BE2C (cell line): ENCODE results near the gene COL12A1.

Experiments used
- DNase-seq: peaks from one replicate; pipeline ENCODE4 v3.0.0-alpha.2; 2020
- H3K27me3 ChIP-seq: fragments of 250-450 bp; sonication (Bioruptor Pico); 2 replicates; pipeline ENCODE4 v1.5.1; 2020; ENCODE audit warnings: mild to moderate bottlenecking
- H3K36me3 ChIP-seq: fragments of 250-450 bp; sonication (Bioruptor Pico); 2 replicates; pipeline ENCODE4 v1.5.1; 2020; ENCODE audit warnings: mild to moderate bottlenecking
- H3K4me1 ChIP-seq: fragments of 250-450 bp; sonication (Bioruptor Pico); 2 replicates; pipeline ENCODE4 v1.5.1; 2020
- H3K4me3 ChIP-seq: 2 replicates; pipeline ENCODE4 v1.5.1; 2011; ENCODE audit warnings: low read depth, low read length
- H3K9me3 ChIP-seq: fragments of 250-450 bp; sonication (Bioruptor Pico); 2 replicates; pipeline ENCODE4 v1.5.1; 2020
- CTCF ChIP-seq: IDR thresholded peaks from 2 replicates; pipeline ENCODE4 v1.5.1; 2012; ENCODE audit warnings: mild to moderate bottlenecking, low read depth, low read length

Gene COL12A1

GRCh38 chr6:75230484-75231325, 24.9 kb upstream of the COL12A1 start:
- Histone ChIP-seq H3K36me3 (no peaks in the 10 kb centered on the region), H3K27me3 (no peaks in the 10 kb centered on the region), H3K4me1 (no peaks in the 10 kb centered on the region), H3K9me3 (no peaks in the 10 kb centered on the region), H3K4me3 (no peak overlapping the region)
- peak; percentile 83 for TF ChIP-seq CTCF
- peak; percentile 35 for DNase-seq

GRCh38 chr6:75224303-75224926, 18.6 kb upstream of the COL12A1 start:
- no peak for DNase-seq
- no peaks in the 10 kb centered on the region for H3K4me1 ChIP-seq
- no peaks in the 10 kb centered on the region for H3K9me3 ChIP-seq
- H3K36me3 ChIP-seq = no peaks in the 10 kb centered on the region
- H3K27me3 ChIP-seq = no peaks in the 10 kb centered on the region
- TF ChIP-seq CTCF = no peak
- H3K4me3 ChIP-seq = no peak overlapping the region

GRCh38 chr6:75223428-75223827, 17.6 kb upstream of the COL12A1 start:
- Histone ChIP-seq H3K4me1 (no peaks in the 10 kb centered on the region), H3K27me3 (no peaks in the 10 kb centered on the region), H3K36me3 (no peaks in the 10 kb centered on the region), H3K4me3 (no peak overlapping the region), H3K9me3 (no peaks in the 10 kb centered on the region)
- no peak for TF ChIP-seq CTCF
- DNase-seq = no peak

- no peaks in the 10 kb centered on the region for H3K4me1 ChIP-seq
- no peak for TF ChIP-seq CTCF
- no peaks in the 10 kb centered on the region for H3K27me3 ChIP-seq
- no peaks in the 10 kb centered on the region for H3K36me3 ChIP-seq
- DNase-seq = no peak
- H3K4me3 ChIP-seq = no peak overlapping the region
- H3K9me3 ChIP-seq = no peaks in the 10 kb centered on the region
These were observed 16.4 kb upstream of the COL12A1 start for GRCh38 chr6:75222261-75222660.

GRCh38 chr6:75221116-75221515, 15.3 kb upstream of the COL12A1 start:
- no peaks in the 10 kb centered on the region for H3K27me3 ChIP-seq
- H3K9me3 ChIP-seq = no peaks in the 10 kb centered on the region
- TF ChIP-seq CTCF = no peak
- H3K36me3 ChIP-seq = no peaks in the 10 kb centered on the region
- no peak overlapping the region for H3K4me3 ChIP-seq
- DNase-seq = no peak
- no peaks in the 10 kb centered on the region for H3K4me1 ChIP-seq

- DNase-seq = no peak
- no peaks in the 10 kb centered on the region for H3K4me1 ChIP-seq
- no peaks in the 10 kb centered on the region for H3K36me3 ChIP-seq
- no peaks in the 10 kb centered on the region for H3K27me3 ChIP-seq
- H3K4me3 ChIP-seq = no peak overlapping the region
- H3K9me3 ChIP-seq = no peaks in the 10 kb centered on the region
- no peak for TF ChIP-seq CTCF
These were observed 14.5 kb upstream of the COL12A1 start for GRCh38 chr6:75220357-75220756.
